ENCODE measurements around the gene TSPAN1.

The TSPAN1 gene, protein sequence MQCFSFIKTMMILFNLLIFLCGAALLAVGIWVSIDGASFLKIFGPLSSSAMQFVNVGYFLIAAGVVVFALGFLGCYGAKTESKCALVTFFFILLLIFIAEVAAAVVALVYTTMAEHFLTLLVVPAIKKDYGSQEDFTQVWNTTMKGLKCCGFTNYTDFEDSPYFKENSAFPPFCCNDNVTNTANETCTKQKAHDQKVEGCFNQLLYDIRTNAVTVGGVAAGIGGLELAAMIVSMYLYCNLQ

DNA sequence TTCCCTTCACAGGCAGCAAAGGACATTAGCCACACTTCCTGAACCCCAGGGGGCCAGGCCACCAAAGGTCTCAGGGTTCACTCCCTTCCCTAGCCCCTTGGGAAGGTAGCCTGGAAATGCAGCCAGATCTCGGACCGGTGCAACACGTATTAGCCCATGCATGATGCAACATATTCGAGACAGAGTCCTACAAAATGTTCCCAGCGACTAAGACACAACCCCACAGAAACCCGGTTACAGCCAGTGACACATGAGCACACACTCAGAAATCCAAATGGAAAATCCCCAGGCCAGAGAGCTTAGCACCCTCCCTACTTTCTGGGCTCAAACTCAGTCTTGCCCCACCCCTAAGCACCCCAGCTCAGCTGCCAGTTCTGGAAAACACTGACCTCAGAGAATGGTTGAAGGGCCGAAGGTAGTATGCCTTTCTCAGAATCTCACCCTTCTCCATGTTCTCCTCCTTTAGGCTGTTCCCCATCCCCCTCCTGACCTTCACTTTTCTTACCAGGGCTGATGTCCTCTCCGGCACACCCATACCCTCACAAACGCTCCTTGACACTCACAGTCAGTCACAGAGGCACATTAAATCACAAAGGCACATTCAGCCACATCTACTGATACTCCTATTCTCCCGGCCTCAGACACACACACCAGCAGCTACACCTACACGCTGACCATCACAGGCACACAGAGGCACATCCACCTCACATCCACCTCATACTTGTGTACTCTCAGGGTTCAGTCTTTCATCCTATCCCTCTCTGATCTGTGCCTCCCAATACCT is at the start of gene TSPAN1:
Gene TSPAN1 (plus strand): TSS at position 640 of the 784 bp plus-strand sequence. CDS start 6,021 bp downstream, outside the sequence.
- no peak for DNase-seq (ENCODE audit: low read depth in 2 of 3, low spot score in 2 of 3)

DNA sequence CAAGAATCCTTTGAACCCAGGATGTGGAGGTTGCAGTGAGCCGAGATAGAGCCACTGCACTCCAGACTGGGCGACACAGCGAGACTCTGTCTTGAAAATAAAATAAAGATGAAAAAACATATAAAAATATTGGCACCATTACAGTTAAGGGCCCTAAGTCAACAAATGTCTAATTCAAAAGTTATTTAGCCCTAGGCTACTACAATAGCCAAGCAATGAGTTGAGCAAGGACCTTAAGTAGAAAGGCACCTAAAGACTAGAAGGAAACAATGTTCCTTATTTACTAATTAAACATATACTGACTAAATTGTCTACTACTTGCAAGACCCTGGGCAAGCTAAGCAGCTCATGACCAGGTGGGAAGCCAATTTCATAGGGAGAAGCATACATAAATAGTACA is 46.5 kb upstream of the TSPAN1 start:
- DNase-seq (ENCODE audit: low read depth in 2 of 3, low spot score in 2 of 3): no peak

DNA sequence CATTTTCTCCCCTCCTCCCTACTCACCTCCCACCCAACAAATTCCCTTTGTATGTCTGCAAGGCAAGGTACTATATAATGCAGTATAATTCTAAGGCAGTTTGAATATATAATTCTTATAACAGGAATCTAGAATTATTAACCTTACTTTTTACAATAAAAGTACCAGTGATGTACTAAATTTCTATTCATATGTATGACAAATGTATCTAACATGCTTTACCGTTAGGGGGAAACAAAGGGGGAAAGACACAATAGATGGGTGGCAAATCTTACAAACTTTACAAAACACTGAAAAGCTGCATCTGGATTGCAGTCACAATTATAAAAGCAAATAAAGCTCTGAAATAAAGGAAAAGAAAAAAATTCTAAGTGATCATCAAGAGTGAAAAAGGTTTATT is 44.8 kb upstream of the TSPAN1 start:
- no peak for DNase-seq (ENCODE audit: low read depth in 2 of 3, low spot score in 2 of 3)

DNA sequence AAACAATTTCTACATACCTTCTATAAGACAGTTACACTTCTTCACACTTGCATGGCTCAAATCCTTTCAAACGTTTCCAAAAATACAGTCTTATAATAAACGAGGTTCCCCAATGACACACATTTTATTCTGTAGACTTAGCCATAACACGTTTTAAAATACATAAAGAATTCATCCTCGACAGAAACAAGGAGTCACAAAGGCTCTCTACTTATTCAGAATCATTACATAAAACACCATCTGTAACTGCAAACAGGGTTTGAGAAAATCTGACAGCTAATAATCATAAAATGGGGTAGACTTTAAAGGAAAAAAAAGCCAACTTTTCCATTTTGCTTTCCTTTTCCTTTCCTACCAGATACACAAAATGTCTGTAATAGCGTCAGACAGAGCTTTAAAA is 44.3 kb upstream of the TSPAN1 start:
- no peak for DNase-seq (ENCODE audit: low read depth in 2 of 3, low spot score in 2 of 3)

DNA sequence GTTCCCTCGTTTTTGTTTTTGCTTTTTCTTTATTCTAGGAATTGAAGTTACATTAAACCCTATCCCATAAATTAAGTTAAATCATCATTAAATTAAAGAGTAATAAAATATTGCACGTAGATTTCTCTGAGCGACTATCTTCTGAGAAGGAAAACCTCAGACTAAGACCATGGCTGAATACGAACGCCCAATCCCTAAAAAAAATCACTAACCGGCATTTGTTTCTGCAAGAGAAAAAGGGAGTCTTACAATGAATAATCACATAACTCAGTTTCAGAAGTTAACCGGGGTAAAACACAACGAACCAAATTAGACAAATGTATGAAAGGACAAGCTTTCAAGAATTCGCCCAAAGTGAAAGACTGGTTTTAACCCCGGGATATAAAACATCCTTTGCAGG is 43.8 kb upstream of the TSPAN1 start:
- DNase-seq (ENCODE audit: low read depth in 2 of 3, low spot score in 2 of 3): no peak

DNA sequence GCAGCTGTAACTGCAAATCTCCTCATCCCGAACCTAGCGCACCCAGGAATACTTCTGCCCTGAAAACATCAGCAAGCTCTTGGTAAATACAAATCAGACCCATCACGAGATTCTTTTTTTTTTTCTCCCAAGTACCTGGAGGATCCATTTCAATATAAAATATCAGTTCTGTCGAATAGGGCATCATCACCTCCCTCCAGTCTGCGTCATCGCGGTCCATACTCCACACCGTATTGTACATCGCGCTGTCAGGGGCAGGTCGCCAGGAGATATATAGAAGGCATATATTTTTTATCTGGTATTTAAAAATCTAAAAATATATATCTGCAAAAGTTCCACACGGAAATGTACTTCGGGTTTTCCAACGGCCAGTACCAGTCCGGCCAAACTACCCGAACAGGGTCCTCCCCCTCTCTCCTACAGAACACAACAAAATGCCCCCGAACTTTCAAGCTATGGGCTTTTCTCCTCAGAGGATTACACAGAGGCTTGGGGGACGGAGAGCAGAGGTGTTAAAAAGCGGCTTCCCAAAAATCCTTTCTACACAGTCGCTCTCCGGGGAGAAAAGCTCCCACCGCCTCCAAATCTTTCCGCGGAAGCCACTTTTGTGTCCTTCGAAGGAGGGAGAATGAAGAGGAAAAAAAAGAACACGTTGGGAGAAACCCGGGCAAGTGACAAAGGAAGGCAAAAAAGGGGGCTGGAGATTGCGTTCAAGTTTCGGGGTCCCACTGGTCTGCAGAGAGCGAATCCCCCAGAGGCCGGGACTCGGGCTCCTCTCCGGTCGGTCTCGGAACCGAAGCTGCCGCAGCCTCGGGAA is 43.0 kb upstream of the TSPAN1 start:
- peak in 1 of 3 experiments; percentile 16 for DNase-seq (ENCODE audit: low read depth in 2 of 3, low spot score in 2 of 3)

DNA sequence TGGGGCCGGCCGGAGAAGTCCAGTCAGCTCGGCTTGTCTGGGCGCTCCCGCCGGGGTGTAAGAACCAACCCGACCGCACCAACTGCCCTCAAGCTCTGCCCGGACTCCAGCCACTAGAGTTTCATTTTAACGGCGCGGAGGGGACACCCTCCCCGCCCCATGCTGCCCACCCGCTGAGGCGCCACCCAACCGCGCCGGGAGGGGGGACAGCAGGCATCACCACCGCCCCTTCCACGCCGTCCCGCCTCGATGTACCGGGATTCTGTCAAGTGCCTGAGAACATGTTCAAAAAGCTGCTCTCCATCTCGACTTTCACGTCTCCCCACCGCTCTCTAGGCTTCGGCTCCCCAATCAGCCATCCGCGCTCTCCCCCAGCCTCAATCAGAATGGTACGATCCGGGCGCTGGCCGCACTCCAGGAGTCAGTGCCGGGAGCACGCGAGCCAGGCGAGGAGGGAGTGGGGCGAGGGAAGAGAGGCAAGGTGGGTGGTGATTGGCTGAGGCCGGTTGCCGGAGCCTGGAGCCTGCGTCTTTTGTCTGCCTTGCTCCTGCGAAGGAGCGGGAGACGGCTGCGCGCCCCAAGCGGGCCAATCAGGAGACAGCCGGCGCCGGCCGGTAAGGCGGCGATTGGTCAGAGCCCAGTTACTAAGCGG is 42.2 kb upstream of the TSPAN1 start, which contains the start of gene PIK3R3:
Gene PIK3R3 (minus strand): TSS at position 101 of the 652 bp plus-strand sequence. CDS start 677 bp downstream, outside the sequence.
- peak; percentile 71 to 76 (median 73) for DNase-seq (ENCODE audit: low read depth in 2 of 3, low spot score in 2 of 3)

DNA sequence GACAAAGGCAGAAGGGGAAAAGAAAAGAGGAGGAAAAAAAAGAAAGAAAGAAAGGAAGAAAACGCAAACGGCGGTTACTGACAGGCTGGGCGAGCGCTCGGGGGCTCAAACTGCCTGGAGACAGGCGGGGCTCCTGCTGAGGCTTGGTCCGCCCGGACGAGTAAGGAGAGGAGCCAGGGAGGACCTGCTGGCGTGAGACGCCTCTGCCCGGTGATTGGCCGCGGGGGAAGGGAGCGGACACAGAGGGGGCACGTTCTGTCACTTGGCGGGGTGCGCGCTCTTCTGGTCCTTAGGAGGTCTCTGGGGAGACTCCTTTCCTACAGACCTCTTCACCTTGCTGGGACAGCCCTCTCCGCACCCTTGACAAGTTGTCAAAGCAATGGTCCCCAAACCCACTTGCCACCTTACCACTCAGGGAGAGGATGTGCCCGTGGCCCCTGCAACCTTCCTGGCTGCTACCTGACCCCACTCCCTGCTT is 41.7 kb upstream of the TSPAN1 start:
- DNase-seq (ENCODE audit: low read depth in 2 of 3, low spot score in 2 of 3): no peak

DNA sequence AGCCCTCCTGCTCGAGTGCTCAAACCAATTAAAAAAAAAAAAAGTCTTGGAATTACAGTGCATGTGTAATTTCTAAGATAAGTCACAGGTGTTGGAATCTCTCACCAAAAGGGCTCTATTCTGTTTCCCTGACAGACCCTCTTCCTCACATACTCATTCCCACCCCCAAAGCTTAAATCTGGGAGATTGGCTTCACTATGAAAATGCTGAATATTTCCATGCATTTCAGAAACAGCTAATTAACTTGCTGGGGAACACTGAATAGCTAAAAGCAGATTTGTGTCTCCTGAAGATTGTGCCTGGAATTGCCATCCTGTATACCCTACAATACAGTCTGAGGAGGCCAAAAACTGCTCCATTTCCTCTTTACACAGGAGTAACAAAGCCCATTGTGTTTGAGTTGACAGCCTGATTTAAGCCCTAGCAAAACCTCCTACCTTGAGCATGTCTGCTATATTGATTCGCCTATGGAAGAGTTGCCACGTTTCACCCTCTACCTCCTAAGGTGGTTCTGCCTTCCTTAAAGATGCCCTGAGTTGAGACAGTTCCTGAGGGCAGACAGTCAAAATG is 41.0 kb upstream of the TSPAN1 start:
- DNase-seq (ENCODE audit: low read depth in 2 of 3, low spot score in 2 of 3): no peak

DNA sequence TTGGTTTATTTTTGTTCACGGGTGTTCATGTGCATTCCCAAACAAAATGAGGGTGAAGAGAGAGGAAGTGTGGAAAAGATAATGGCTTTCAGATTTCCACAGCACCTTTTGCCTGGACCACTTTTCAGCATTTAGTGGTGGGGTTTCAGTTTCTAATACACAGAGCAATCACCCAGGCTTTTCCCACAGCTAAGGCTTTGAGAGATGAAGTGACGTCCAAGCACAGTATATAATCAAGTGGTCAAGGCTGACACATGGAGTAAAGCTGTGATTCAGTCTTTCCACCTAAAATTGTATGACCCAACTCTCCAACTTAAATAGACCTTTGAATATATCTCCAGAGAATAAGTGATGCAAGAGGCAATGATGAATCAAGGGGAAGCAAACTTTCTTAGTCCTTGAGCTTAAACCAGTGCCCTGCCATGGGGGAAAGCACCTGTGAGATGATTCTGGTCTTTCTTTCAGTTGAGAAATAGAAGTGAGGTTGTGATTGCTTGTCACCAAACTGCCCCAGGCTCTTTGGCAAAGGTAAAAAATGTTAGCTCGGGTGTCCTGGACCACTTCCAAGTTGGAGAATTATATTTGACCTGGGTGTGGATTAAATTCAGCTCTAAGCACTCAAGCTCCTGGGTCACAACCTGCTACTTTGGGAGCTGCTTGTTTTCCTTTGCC is 40.1 kb upstream of the TSPAN1 start:
- DNase-seq (ENCODE audit: low read depth in 2 of 3, low spot score in 2 of 3): no peak

DNA sequence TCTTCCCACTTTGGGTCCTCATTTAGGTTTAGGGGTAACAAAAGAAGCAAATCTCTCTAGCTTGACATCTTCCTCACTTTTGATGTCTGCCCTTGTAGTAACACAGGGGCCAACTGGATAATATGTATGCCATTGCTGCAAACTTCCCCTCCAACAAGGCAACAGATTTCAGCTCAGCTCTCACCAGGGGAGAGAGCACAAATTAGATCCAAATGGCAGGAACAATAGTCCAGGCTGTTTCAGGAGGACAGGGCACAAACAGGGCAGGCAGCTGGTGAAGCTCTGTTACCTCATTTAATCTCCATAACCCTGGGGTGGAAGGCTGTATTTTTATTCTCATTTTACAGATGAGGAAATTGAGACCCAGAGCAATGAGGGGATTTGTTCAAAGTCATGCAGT is 38.2 kb upstream of the TSPAN1 start:
- DNase-seq (ENCODE audit: low read depth in 2 of 3, low spot score in 2 of 3): no peak

DNA sequence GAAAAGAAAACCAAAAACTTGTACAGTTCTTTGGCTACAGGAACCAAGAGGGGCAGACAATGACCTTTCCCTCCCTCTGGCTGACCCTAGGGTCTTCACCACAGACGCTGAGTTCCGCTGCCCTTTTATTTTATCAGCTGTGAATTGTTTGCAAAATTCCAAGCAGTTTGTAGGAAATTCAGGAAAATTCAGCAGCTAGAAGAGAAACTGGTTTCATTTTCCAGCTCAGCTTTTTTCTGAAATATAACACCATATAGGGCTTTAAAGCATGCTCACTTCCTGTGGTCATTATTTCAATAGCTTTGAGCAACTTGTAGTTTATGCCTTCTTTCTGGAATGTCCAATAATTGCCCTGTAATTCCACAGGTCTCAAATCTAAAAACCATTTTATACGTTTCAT is 37.0 kb upstream of the TSPAN1 start:
- no peak for DNase-seq (ENCODE audit: low read depth in 2 of 3, low spot score in 2 of 3)

DNA sequence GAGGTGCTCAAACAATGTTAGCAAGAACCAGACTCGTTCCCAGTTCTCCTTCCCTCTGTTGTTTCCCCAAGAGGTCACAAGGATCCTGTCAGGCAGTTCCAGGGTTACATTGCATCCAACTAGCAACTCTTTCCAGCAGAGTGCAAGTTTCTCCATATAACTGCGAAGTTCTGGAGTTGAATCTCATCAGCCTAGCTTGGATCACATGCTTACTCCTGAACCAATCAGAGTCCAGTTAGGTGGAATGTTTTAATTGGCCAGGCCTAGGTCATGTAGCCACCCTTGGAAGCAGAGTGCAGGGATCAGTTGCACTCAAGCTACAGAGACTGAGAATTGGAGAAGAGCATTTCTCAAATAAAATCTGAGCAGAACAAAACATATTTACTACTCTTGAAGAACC is 26.6 kb upstream of the TSPAN1 start:
- no peak for DNase-seq (ENCODE audit: low read depth in 2 of 3, low spot score in 2 of 3)

DNA sequence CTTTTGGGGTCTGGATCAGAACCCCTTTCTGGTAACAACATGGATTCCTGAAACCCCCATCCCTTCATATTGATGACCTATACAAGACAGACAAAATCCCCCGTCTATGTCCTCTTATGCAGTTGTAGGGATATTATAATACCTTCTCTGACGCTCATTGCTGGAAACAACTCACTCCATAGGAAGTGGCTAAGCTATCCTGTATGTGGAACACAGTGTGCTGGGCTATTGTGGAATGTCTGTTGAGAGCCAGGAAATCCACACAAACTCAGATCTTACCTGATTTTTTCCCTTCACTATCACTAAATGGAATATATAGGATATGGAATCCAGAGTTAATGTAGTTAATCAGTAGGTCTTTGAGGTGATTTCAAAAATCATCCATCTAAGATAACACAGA is 24.8 kb upstream of the TSPAN1 start:
- DNase-seq (ENCODE audit: low read depth in 2 of 3, low spot score in 2 of 3): no peak

DNA sequence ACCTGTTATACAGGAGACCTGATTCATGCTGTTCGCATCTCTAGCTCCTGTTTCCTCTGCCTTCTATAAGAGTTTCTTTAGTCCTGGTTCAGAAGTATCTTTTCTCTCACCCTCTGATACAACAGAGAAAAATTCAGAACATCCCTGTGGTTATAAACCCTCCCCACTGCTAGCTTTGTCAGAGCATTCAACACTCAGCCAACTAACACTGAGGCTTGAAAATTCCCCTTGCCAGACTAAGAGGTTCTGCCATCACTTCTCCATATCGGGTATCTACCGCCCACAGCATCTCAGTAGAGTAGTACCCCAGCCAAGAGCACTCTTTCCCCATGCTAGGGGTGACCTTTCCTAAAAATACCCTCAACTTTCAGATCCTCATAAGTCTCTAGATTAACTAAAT is 22.9 kb upstream of the TSPAN1 start:
- no peak for DNase-seq (ENCODE audit: low read depth in 2 of 3, low spot score in 2 of 3)

DNA sequence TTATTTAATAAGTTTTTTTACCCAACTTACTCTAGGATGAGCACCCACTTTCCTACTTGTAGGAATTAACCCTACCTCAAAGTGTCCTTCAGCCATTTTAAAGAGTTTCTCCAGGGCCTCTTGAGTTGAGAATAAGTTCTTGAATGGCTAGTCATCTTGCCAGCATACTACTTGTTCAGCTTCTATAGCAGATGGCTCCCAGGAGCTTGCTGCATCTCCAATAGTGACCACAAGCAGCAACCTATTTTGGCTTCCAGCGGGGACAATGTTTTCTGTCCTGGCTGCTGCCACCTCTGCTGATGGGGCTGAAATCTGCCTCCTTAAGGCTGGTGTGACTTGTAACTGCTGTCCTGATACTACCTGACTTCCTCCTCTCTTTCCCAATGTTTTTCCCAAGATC is 21.7 kb upstream of the TSPAN1 start:
- DNase-seq (ENCODE audit: low read depth in 2 of 3, low spot score in 2 of 3): no peak

DNA sequence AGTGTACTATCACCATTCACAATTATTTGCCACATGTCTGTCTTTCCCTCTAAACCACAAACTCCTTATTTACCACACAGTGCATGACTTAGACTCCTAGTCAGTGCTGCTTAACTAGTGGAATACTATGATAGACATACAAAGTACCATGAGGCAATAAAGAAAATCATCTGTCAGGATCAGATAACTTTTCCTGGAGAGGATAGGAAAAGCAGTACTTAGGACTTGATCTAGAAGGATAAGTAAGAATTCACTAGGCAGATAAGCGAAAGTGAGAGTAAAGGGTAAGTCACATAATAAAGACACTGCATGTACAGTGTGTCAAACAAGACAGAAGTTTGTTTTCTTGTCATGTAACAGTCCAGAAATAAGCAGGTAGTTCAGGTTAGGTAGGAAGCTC is 21.2 kb upstream of the TSPAN1 start:
- DNase-seq (ENCODE audit: low read depth in 2 of 3, low spot score in 2 of 3): no peak

DNA sequence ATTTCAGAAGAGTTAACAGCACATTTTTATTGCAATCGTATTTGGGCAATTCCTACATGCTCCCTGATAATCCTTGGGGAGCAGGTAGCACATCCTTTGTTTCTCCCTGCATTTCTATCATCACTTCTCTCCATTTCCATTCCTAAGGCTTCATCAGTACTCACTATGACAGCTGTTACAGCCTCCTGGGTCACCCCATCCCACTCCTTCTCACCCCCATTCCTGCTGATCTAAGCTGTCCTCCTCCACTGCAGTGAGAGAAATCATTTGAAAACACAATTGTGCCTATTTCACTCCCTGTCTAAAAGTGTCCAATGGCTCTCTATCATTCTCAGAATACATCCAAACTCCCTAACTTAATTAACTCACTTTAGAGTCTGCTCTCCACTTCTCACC is 17.0 kb upstream of the TSPAN1 start:
- DNase-seq (ENCODE audit: low read depth in 2 of 3, low spot score in 2 of 3): no peak

DNA sequence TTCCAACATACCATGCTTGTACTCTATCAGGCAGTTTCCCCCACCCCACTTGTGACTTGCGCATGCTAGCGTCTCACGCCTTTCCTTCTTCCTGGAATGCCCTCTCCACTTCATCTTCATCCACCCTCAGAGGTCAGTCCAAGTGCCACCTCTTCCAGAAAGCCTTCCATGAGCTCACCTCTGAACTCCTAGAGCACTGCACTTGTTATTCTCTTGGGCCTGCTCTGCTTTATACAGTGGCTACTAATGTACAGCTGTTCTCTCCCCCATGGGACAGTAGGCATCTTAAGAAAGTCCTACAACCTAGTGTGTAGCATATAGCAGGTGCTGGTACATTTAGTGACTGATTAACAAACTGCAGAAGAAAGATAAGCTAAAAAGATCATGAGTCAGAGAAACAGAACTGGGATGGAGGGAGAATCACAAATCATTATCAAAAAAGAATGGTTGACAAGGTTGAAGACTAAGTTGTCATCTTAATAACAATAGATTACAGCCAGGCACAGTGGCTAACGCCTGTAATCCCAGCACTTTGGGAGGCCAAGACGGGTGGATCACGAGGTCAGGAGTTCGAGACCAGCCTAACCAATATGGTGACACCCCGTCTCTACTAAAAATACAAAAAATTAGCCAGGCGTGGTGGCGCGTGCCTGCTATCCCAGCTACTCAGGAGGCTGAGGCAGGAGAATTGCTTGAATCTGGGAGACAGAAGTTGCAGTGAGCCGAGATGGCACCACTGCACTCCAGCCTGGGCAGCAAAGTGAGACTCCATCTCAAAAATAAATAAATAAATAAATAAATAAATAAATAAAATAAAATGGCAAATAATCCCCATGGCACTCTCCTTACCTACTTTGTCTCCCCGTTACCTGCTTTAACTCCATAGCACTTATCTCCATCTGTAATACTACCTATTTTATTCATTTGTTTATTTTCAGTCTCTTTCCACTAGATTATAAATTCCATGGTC is 16.3 kb upstream of the TSPAN1 start:
- no peak for DNase-seq (ENCODE audit: low read depth in 2 of 3, low spot score in 2 of 3)

All from activated CD8-positive, alpha-beta memory T cell treated with anti-CD3 and anti-CD28 coated beads for 48 hours (primary cell).